GM19438 (cell line): ENCODE measurements around the gene MYL11.
A peak's percentile ranks its signal among the peaks of the same experiment; 100 is the strongest.

Experiments used
- ATAC-seq: cut with Tn5 transposase; IDR thresholded peaks from one replicate; pipeline ENCODE4 v1.9.1; 2021; ENCODE audit warnings: low read depth; ENCODE audit not compliant: unreplicated experiment

MYL11 gene

GRCh38 chr16:30353438-30354129 lies 21.0 kb upstream of the MYL11 start:
- ATAC-seq: no peak

- peak; percentile 14 for ATAC-seq
Measured at GRCh38 chr16:30354423-30355143, 20.0 kb upstream of the MYL11 start.

DNA sequence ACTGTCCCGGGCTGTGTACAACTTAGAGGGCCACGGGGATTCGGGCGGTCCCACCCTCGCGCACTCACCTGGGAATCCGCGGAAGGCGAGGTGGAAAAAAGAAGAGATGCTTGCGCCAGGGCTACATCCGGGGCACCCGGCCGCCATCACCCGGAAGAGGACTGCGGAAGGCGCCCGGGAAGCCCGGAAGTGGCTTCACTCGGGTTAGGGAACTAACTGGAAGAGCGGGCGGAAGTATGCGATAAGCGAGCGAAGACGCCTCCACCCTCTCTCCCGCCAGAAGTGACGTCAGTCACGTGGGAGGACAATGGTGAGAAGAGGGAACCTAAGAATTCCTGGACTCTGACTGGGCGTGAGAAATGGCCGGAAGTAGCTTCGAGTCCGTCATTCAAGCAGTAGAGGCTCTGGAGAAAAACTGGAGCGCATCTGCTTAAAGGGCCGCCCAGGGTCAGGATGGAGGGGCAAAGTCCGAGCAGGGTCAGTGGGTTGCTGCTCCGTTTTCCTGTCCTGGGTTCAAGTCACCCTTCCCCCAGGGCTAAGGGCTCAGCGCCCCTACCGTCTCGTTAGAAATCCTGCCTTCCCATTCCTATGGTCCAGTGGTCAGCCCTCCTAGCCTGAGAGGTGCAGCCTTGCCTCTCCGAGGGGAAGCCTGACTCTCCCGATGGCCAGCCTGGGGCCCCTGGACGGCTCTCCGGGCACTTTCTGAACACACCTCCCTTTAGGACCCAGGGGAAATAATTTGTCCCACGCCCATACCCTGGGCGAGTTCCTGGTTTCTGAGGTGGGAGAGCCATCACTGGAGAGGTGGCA lies 19.3 kb upstream of the MYL11 start, which contains the start of gene CD2BP2:
Gene CD2BP2 (minus strand): TSS at position 165 of the 810 bp plus-strand sequence. CDS start 627 bp downstream, outside the sequence.
- peak; percentile 61 for ATAC-seq

GRCh38 chr16:30355954-30356308 lies 18.7 kb upstream of the MYL11 start:
- ATAC-seq: no peak

- ATAC-seq: no peak
Measured at GRCh38 chr16:30356401-30357084, 18.1 kb upstream of the MYL11 start.

DNA sequence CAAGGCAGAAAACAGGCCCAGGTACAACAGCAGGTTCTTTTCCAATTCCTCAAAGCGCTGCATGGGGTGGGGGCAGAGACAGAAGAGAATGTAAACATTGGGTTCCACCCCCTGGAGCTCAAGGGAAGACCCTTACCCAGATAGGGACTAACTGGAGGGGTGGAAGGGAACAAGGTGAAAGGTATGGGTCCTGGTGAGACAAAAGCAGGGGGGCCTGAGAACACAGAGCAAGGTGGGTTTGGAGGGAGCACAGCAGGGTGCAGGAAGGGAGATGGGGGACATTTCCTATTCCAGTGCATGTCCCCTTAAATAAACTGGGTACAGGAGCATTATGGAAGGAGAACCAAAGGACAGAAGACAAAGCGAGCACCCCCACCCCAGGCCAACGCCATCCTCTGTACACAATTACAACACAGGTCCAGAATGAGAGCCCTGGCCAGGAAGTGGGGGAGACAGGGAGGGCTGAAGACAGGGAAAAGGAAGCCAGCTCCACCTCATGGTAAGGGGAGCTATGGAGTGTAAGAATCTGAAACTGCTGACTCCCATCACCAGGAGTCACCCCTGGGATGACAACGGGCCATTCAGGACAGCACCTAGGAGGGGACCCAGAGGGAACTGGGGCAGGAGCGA lies 17.4 kb upstream of the MYL11 start:
- ATAC-seq: no peak

DNA sequence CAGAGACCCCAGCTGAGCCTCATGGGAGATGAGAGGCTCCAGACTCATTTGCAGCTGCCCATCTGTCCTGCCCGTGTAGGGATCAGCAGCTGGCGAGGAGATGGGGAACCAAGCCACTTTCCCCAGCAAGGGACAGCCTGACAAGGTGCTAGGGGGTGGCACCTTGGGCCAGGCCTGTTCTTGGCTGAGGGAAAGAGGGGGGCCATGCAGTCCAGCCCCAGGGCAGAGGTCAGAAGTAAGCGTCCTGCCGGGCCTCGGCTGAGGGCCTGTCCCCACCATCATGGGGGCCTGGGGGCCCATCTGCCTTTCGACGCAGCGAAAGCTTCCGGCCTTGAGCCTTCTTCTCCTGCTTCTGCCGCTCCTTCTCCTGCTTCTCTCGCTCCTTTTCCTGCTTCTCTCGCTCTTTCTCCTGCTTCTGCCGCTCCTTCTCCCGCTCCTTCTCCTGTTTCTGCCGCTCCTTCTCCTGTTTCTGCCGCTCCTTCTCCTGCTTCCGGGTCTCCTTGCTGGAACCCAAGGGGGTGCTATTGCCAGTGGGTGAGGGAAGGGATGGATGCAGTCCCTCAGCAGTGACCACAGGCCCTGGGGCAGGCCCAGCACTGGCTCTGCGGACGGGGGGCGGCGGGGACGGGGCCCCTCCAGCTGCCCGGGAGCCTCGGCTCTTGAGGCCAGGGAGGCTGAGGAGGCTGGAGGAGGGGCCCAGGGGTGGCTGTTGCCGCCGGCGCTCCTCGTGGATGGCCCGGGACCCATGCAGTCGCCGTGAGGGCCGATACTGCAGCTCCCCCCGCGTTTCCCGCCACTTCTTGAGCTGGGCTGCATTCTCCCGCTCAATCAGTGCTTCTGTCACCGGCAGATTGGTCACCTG lies 16.7 kb upstream of the MYL11 start:
- ATAC-seq: no peak

DNA sequence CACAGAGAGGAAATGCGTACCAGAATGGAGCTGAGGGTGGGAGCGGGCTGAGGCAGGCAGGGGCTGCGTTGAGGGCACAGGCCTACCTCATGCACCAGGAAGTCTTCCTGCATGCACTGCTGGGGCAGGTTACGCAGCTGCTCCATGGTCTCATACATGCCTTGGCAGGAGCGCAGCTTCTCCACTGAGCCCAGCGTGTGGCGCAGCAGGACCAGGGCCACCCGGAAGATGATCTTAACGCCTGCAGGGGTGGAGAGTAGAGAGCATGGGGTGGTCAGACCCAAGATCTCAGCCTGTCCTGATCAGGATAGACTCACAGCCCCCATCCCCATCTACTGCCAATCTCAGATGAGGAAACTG lies 16.0 kb upstream of the MYL11 start:
- ATAC-seq: no peak

GRCh38 chr16:30358990-30359870 lies 15.4 kb upstream of the MYL11 start:
- ATAC-seq: no peak

- no peak for ATAC-seq
Measured at GRCh38 chr16:30359871-30360170, 14.8 kb upstream of the MYL11 start.

GRCh38 chr16:30361180-30361579 lies 13.4 kb upstream of the MYL11 start:
- no peak for ATAC-seq

- ATAC-seq: no peak
Measured at GRCh38 chr16:30365200-30365599, 9.4 kb upstream of the MYL11 start.

DNA sequence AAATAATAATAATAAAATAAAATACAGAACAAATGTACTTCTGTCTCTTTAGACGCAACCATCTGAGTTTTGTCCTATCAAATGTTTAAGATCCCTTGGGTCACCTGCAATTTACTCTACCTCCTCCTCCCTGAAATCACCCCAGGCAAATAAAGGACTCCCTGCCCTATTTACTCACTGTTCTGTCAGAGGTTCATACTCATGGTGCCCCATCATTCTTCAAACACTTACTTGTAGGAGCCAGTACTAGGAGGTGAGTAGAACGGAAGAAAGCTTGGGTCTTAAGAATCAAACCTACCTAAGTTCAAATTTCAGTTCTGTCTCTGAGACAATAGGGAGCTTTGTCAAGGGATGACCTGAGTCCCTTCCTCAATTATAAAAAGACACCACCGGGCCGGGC lies 8.1 kb upstream of the MYL11 start:
- ATAC-seq: no peak

GRCh38 chr16:30367349-30368009 lies 7.1 kb upstream of the MYL11 start:
- no peak for ATAC-seq

DNA sequence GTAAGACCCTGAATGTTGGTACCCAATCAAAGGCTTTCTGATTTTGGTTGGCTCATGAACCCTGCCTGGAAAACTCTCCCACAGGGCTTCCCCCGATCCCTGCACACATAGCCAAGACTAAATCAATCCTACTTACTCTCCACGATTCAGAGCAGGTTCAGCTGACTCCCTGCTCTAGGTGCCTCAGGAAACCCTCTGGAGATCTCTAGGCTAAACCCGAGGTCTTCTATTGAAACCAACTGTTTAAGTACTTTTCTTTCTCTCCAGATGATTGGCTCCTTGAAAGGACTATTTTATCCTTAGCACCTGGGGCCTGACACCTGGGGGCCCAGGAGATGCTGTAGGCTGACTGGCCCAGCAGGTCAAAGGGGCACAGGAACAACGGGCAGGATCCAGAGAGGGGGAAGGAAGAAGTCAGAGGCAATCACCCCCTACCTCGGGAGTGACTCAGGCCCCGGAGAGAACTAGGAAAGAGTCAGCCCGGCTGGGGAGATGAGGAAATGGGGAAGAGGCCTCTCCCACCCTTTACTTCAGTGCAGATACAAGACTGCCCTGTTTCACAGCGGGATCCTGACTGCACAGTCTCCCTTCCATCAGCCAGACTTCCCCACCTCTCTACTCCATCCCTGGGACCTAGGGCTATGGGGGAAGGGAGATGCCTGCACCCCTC lies 6.3 kb upstream of the MYL11 start:
- no peak for ATAC-seq

- no peak for ATAC-seq
Measured at GRCh38 chr16:30368792-30369090, 5.9 kb upstream of the MYL11 start.

GRCh38 chr16:30369091-30369937 lies 5.3 kb upstream of the MYL11 start:
- no peak for ATAC-seq
